CD14-positive monocyte (primary cell): ENCODE measurements around the gene TTF1. TPM values are rescaled to one million over a fixed set of nuclear protein-coding genes. Genes with fewer than 3 reads are reported as not detected.

ENCODE experiments used
- DNase-seq, 3 donors: peaks; one replicate each; pipeline ENCODE4 v3.0.0-alpha.2; 2011 to 2022
- H2AFZ ChIP-seq: 2 replicates; pipeline ENCODE4 v1.6.0; 2012; ENCODE audit warnings: mild to moderate bottlenecking, low read depth, low read length, inconsistent platforms; ENCODE audit not compliant: insufficient read depth, poor library complexity, severe bottlenecking
- H3K27ac ChIP-seq, 2 donors: 1 replicate in 1 of 2; 2 replicates in 1 of 2; pipeline ENCODE4 v1.5.1; 2012 to 2013; ENCODE audit warnings: low read length in 2 of 2, control low read depth in 1 of 2, inconsistent platforms in 1 of 2, low read depth in 1 of 2, mild to moderate bottlenecking in 1 of 2
- H3K27me3 ChIP-seq, 2 donors: one replicate each; pipeline versions ENCODE4 v1.6.0 to v1.6.1; 2011 to 2013; ENCODE audit warnings: low read length in 2 of 2; ENCODE audit not compliant: control insufficient read depth in 2 of 2, insufficient read depth in 2 of 2
- H3K36me3 ChIP-seq, 2 donors: replicated peaks in 1 of 2; 1 replicate in 1 of 2; 2 replicates in 1 of 2; pipeline versions ENCODE4 v1.5.1 to v1.6.1; 2012 to 2013; ENCODE audit warnings: low read length in 2 of 2, control low read depth in 1 of 2, inconsistent platforms in 1 of 2, mild to moderate bottlenecking in 1 of 2; ENCODE audit not compliant: insufficient read depth in 2 of 2, control insufficient read depth in 1 of 2
- H3K4me1 ChIP-seq, 2 donors: 1 replicate in 1 of 2; 2 replicates in 1 of 2; pipeline versions ENCODE4 v1.5.1 to v1.6.1; 2012 to 2013; ENCODE audit warnings: low read length in 2 of 2, control low read depth in 1 of 2, inconsistent platforms in 1 of 2, mild to moderate bottlenecking in 1 of 2, moderate library complexity in 1 of 2; ENCODE audit not compliant: insufficient read depth in 2 of 2, control insufficient read depth in 1 of 2
- H3K4me2 ChIP-seq: replicated peaks from 2 replicates; pipeline ENCODE3; 2012; ENCODE audit warnings: low read length, moderate library complexity, mild to moderate bottlenecking; ENCODE audit not compliant: poor library complexity, severe bottlenecking; ENCODE audit errors: extremely low read depth
- H3K4me3 ChIP-seq, 3 experiments: fragments of 200-600 bp in 1 of 3; sonication (generic) in 1 of 3; replicated peaks in 1 of 3; 1 replicate in 2 of 3; 2 replicates in 1 of 3; pipeline ENCODE4 v1.5.1; 2011 to 2013; ENCODE audit warnings: low read length in 3 of 3, mild to moderate bottlenecking in 3 of 3, control low read depth in 2 of 3, low read depth in 2 of 3, inconsistent platforms in 1 of 3, moderate library complexity in 1 of 3
- H3K79me2 ChIP-seq: 2 replicates; pipeline ENCODE4 v1.6.0; 2012; ENCODE audit warnings: mild to moderate bottlenecking, control low read depth, inconsistent platforms, low read length, moderate library complexity; ENCODE audit not compliant: insufficient read depth
- H3K9ac ChIP-seq: 2 replicates; pipeline ENCODE4 v1.6.0; 2017; ENCODE audit warnings: low read length, mild to moderate bottlenecking; ENCODE audit not compliant: insufficient read depth, poor library complexity, severe bottlenecking
- H3K9me3 ChIP-seq, 2 donors: replicated peaks in 1 of 2; 1 replicate in 1 of 2; 2 replicates in 1 of 2; pipeline versions ENCODE4 v1.5.1 to v1.6.1; 2012 to 2013; ENCODE audit warnings: low read length in 2 of 2, control low read depth in 1 of 2; ENCODE audit not compliant: control insufficient read depth in 1 of 2, insufficient read depth in 1 of 2
- H4K20me1 ChIP-seq: 2 replicates; pipeline ENCODE4 v1.6.0; 2012; ENCODE audit warnings: mild to moderate bottlenecking, low read length, control low read depth, moderate library complexity; ENCODE audit not compliant: insufficient read depth
- H3K27ac Mint-ChIP-seq, 7 donors: one replicate each; pipeline ENCODE4 v1.8.0; 2020; ENCODE audit warnings: mild to moderate bottlenecking in 7 of 7, mixed read lengths in 7 of 7, moderate library complexity in 6 of 7, inconsistent platforms in 2 of 7
- H3K27me3 Mint-ChIP-seq, 3 donors: one replicate each; pipeline ENCODE4 v1.8.0; 2021 to 2022; ENCODE audit warnings: low read depth in 3 of 3, mild to moderate bottlenecking in 3 of 3, mixed read lengths in 3 of 3, moderate library complexity in 3 of 3, inconsistent platforms in 1 of 3
- H3K36me3 Mint-ChIP-seq, 2 donors: one replicate each; pipeline ENCODE4 v1.8.0; 2020; ENCODE audit warnings: mixed read lengths in 2 of 2, inconsistent platforms in 1 of 2, mild to moderate bottlenecking in 1 of 2
- H3K4me1 Mint-ChIP-seq: one replicate; pipeline ENCODE4 v1.8.0; 2020; ENCODE audit warnings: mild to moderate bottlenecking, mixed read lengths
- H3K4me3 Mint-ChIP-seq, 2 donors: one replicate each; pipeline ENCODE4 v1.8.0; 2020; ENCODE audit warnings: mild to moderate bottlenecking in 2 of 2, mixed read lengths in 2 of 2, moderate library complexity in 1 of 2
- H3K9me3 Mint-ChIP-seq, 7 donors: one replicate each; pipeline ENCODE4 v1.8.0; 2020 to 2022; ENCODE audit warnings: mixed read lengths in 7 of 7, mild to moderate bottlenecking in 6 of 7, moderate library complexity in 6 of 7, inconsistent platforms in 2 of 7
- WGBS: methylation state at CpG from one replicate; pipeline ENCODE4 v1.1.5; 2013; ENCODE audit warnings: missing lambda C conversion rate; ENCODE audit not compliant: insufficient coverage; 5-methylcytosine and 5-hydroxymethylcytosine counted together
- intact Hi-C, 2 donors: fragments of 100-400 bp; cut with micrococcal nuclease; formaldehyde crosslinking; loops; one replicate each; pipeline versions ENCODE4 v1.15.0 to v1.15.1; 2023
- polyA plus RNA-seq, 3 donors: library from polyadenylated mRNA; depleted of rRNA in 1 of 3; unstranded in 2 of 3; stranded (reverse) in 1 of 3; fragments of 300-500 nt in 2 of 3; fragments of >200 nt in 1 of 3; fragmentation: Illumina TruSeq in 2 of 3; gene quantifications; 1 replicate in 2 of 3; 2 replicates in 1 of 3; pipeline ENCODE4 v1.2.3, GENCODE V29; 2012 to 2021
- TF ChIP-seq, protein P1 (sequence below): fragments of 200-600 bp; IDR thresholded peaks from one replicate; pipeline ENCODE4 v1.8.0; 2022; ENCODE audit warnings: antibody characterized with exemption, mild to moderate bottlenecking

Gene TTF1
- polyA plus RNA-seq, 3 donors: 2.2 to 5.8 (median 4.1) TPM

DNA sequence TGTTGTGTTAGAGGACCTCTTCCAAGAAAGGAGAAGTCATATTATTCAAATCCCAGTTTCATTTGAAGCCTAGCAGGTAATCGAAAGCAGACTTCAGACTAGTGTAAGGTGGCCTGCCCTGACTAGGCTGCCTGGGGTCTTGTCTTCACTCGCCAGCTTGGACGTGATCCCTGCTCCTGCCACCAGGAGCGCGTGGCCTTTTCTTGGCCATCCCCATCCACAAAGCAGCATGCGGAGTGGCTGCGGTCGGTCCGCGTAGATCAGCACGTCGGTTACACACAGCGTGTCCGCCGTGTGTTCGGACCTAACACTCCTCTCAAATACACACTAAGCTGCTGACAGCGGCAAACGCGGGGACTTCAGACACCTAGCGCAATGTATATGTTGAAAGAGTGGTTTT is 40.7 kb upstream of the TTF1 start:
- Histone ChIP-seq H3K9me3 (no peaks in the 10 kb centered on the region), H3K27me3 (peaks cover 0 to 6% of the 10 kb centered on the region in 2 donors), H3K4me3 (no peak overlapping the region), H3K36me3 (no peaks in the 10 kb centered on the region), H4K20me1 (no peaks in the 10 kb centered on the region), H3K27ac (no peak overlapping the region), H2AFZ (no peak overlapping the region), H3K4me2 (no peak overlapping the region), H3K79me2 (no peaks in the 10 kb centered on the region), H3K4me1 (no peaks in the 10 kb centered on the region), H3K9ac (no peak overlapping the region)
- Mint-ChIP-seq H3K4me3 (peak overlapping the region in 1 of 2 donors; percentile 35), H3K36me3 (no peaks in the 10 kb centered on the region), H3K4me1 (no peaks in the 10 kb centered on the region), H3K27ac (no peak overlapping the region), H3K9me3 (no peaks in the 10 kb centered on the region), H3K27me3 (peaks cover 14 to 16% (median 16%) of the 10 kb centered on the region in 3 donors)
- DNase-seq: no peak
- 59% methylated on average over 8 of the region's 20 CpGs for WGBS
- TF ChIP-seq, protein P1, sequence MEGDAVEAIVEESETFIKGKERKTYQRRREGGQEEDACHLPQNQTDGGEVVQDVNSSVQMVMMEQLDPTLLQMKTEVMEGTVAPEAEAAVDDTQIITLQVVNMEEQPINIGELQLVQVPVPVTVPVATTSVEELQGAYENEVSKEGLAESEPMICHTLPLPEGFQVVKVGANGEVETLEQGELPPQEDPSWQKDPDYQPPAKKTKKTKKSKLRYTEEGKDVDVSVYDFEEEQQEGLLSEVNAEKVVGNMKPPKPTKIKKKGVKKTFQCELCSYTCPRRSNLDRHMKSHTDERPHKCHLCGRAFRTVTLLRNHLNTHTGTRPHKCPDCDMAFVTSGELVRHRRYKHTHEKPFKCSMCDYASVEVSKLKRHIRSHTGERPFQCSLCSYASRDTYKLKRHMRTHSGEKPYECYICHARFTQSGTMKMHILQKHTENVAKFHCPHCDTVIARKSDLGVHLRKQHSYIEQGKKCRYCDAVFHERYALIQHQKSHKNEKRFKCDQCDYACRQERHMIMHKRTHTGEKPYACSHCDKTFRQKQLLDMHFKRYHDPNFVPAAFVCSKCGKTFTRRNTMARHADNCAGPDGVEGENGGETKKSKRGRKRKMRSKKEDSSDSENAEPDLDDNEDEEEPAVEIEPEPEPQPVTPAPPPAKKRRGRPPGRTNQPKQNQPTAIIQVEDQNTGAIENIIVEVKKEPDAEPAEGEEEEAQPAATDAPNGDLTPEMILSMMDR: no peak
- intact Hi-C loops: no loop called here

DNA sequence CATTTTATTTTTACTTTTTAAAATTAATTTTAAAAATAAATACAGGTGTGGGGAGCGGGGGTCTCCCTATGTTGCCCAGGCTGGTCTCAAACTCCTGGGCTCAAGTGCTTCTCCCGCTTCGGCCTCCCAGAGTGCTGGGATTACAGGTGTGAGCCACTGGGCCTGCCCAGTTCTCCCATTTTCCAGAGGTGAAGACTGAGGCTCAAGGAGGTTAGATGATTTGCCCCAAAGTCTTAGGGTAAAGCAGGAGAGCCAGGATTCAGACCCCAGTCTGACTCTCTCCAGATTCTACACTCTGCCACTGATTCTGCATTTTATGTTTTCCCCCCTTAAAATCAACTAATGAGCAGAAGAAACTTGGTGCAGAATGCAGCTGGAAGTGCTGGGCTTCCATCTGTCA is 40.2 kb upstream of the TTF1 start:
- Mint-ChIP-seq H3K4me1 (no peaks in the 10 kb centered on the region), H3K27ac (no peak overlapping the region), H3K4me3 (peak overlapping the region in 1 of 2 donors; percentile 35), H3K27me3 (peaks cover 12 to 18% (median 14%) of the 10 kb centered on the region in 3 donors), H3K36me3 (no peaks in the 10 kb centered on the region), H3K9me3 (no peaks in the 10 kb centered on the region)
- H3K9me3 ChIP-seq: no peaks in the 10 kb centered on the region
- H3K36me3 ChIP-seq: no peaks in the 10 kb centered on the region
- H2AFZ ChIP-seq: no peak overlapping the region
- peaks cover 0 to 6% of the 10 kb centered on the region in 2 donors for H3K27me3 ChIP-seq
- DNase-seq: no peak
- H3K4me1 ChIP-seq: no peaks in the 10 kb centered on the region
- no peaks in the 10 kb centered on the region for H3K79me2 ChIP-seq
- H3K9ac ChIP-seq: no peak overlapping the region
- 92% methylated on average over 2 of the region's 3 CpGs for WGBS
- H3K27ac ChIP-seq: no peak overlapping the region
- intact Hi-C loops: no loop called here
- H3K4me2 ChIP-seq: no peak overlapping the region
- H3K4me3 ChIP-seq: no peak overlapping the region
- TF ChIP-seq, protein P1: no peak
- no peaks in the 10 kb centered on the region for H4K20me1 ChIP-seq
